ENCODE measurements around the gene SELENOK. TPM values are rescaled to one million over a fixed set of nuclear protein-coding genes. Genes with fewer than 3 reads are reported as not detected.

The SELENOK gene
- total RNA-seq, 1 experiment from 2014 or later, result 51.5 TPM

DNA sequence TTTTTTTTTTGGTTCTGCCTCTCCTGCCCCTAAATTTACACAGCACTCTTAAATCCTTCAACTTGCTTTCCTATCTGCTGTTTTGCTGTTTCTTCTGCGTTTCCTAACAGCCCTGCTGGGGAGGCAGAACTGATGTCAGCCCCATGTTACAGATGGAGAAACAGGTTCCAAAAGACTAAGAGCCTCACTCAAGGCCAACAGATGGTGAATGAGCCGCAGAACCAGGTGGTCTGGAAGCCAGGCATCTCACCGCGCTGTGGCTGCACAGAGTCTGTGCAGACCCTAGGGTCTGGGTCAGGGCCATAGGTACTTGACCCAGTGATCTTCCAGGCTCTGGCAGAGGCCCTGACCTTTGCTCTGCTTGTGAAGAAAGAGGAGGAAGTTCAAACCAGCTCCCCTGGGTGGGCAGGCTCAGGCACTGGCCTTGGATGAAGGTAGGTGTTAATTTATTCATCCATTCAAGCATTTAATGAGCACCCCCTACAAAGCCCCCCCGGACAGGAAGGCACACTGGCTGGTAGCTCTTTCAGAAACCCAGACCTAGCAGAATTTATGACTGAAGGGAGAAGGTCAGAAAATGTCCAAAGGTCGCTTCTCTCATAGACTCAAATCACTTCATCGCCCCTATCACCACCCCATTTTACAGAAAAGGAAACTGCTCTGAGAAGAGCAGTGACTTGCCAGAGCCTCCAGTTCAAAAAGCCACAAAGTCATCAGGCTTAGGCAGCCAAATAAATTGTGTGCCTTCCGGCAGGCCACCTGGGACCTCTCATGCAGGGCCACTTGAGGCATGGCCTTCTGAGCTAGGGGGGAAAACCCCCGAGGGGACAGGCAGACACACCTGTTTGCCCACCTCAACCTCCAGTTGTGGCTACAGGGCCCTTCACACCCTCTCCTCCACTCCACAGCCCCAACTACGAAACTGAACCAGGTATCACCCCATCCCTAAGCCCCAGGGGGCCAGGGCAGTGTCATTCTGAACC is 48.2 kb downstream of the SELENOK start:
- POLR2A ChIA-PET, result interaction anchor here (2.8 kb wide), 1 partner anchor 48 kb away, joined by 14 read pairs; the partner anchor contains the start of gene SELENOK
- CTCF ChIA-PET, result interaction anchor here (1.1 kb wide), 1 partner anchor 48 kb away, joined by 3 read pairs; the partner anchor contains the start of gene SELENOK
- peak overlapping the region; percentile 93 for H3K27ac Mint-ChIP-seq (ENCODE audit: unreplicated experiment)
- H3K4me3 Mint-ChIP-seq (ENCODE audit: unreplicated experiment), result peak overlapping the region; percentile 89
- DNase-seq, result no peak
- H3K27me3 Mint-ChIP-seq (ENCODE audit: insufficient read depth, unreplicated experiment), result no peaks in the 10 kb centered on the region
- peaks cover 23% of the 10 kb centered on the region for H3K36me3 Mint-ChIP-seq (ENCODE audit: insufficient read depth, unreplicated experiment)
- no peaks in the 10 kb centered on the region for H3K36me3 ChIP-seq (ENCODE audit: control insufficient read depth, insufficient read depth, low read length)
- no peak for TF ChIP-seq CTCF (IDR thresholded peaks at IDR 0.05; ENCODE audit: insufficient read depth in 1 of 2, low read depth in 1 of 2, low read length in 1 of 2, severe bottlenecking in 1 of 2, unreplicated experiment in 1 of 2)
- peaks cover 32% of the 10 kb centered on the region for H3K4me1 ChIP-seq
- H3K4me1 Mint-ChIP-seq (ENCODE audit: low read depth, unreplicated experiment), result peaks cover 11% of the 10 kb centered on the region
- H3K9me3 Mint-ChIP-seq (ENCODE audit: unreplicated experiment), result no peaks in the 10 kb centered on the region
- intact Hi-C loops (cut with micrococcal nuclease; ENCODE audit: unreplicated experiment), result loop anchor here (10.0 kb wide), 1 partner anchor 119 kb away; no protein-coding TSS in a partner anchor
- BruUV-seq (replicated peaks), result no TSS peak
- no peaks in the 10 kb centered on the region for H3K27me3 ChIP-seq (replicated peaks; ENCODE audit: control insufficient read depth, insufficient read depth, low read length)
- H3K9me3 ChIP-seq, result no peaks in the 10 kb centered on the region
- peak overlapping the region; percentile 81 for H3K4me3 ChIP-seq (ENCODE audit: low read depth, low read length)

DNA sequence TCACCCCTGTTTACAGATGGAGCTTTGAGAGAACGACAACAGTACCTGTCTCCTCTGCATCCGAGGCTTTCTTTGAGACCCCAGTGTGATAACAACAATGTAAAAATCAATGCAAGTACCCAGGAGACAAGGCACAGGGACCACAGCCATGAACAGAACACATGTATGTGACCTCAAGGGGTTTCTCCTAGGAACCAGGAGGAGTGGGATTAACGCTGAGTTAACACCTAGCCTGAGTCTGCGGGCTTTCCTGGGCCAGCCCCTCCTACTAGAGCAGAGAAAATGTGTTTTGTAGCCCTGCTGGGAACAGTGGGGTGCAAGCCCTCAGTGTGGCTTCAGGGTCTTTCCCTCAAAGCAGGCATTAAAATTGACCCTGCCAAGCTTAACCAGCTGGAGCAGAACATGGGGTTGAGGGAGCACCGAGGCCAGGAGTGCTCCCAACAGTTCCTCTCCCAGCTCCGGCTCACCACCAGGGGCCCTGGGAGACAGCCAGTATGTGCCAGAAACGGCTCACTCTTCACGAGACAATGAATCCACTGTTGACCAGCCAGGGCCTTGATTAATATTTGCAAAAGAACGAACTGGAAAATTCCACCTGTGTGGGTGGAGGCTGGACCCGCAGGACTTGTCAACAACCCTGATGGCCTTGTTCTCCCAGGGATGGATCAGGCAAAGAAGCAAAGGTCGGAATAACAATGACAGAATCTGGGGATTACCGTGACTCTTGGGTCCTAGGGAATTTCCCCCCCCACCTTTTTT is 49.0 kb downstream of the SELENOK start:
- Mint-ChIP-seq H3K27ac (ENCODE audit: unreplicated experiment) (peak overlapping the region; percentile 93), H3K4me1 (ENCODE audit: low read depth, unreplicated experiment) (peaks cover 10% of the 10 kb centered on the region), H3K4me3 (ENCODE audit: unreplicated experiment) (peak overlapping the region; percentile 89), H3K9me3 (ENCODE audit: unreplicated experiment) (no peaks in the 10 kb centered on the region), H3K36me3 (ENCODE audit: insufficient read depth, unreplicated experiment) (peaks cover 28% of the 10 kb centered on the region), H3K27me3 (ENCODE audit: insufficient read depth, unreplicated experiment) (no peaks in the 10 kb centered on the region)
- TF ChIP-seq CTCF (IDR thresholded peaks at IDR 0.05; ENCODE audit: insufficient read depth in 1 of 2, low read depth in 1 of 2, low read length in 1 of 2, severe bottlenecking in 1 of 2, unreplicated experiment in 1 of 2), result peak; percentile 23 to 83
- Histone ChIP-seq H3K36me3 (ENCODE audit: control insufficient read depth, insufficient read depth, low read length) (no peaks in the 10 kb centered on the region), H3K4me1 (peaks cover 32% of the 10 kb centered on the region), H3K9me3 (no peaks in the 10 kb centered on the region), H3K27me3 (replicated peaks; ENCODE audit: control insufficient read depth, insufficient read depth, low read length) (no peaks in the 10 kb centered on the region), H3K4me3 (ENCODE audit: low read depth, low read length) (no peak overlapping the region)
- POLR2A ChIA-PET, result no interaction called here
- intact Hi-C loops (cut with micrococcal nuclease; ENCODE audit: unreplicated experiment), result loop anchor here (10.0 kb wide), 1 partner anchor 118 kb away; no protein-coding TSS in a partner anchor
- no TSS peak for BruUV-seq (replicated peaks)
- peak; percentile 88 to 91 for DNase-seq
- CTCF ChIA-PET, result interaction anchor here (0.6 to 1.1 kb wide), 2 partner anchors 49 to 127 kb away, joined by 3 read pairs; partner anchors contain the start of gene SELENOK

- no peak overlapping the region for H3K4me3 ChIP-seq (ENCODE audit: low read depth, low read length)
- Mint-ChIP-seq H3K27ac (ENCODE audit: unreplicated experiment) (no peak overlapping the region), H3K36me3 (ENCODE audit: insufficient read depth, unreplicated experiment) (peaks cover 32% of the 10 kb centered on the region), H3K9me3 (ENCODE audit: unreplicated experiment) (no peaks in the 10 kb centered on the region), H3K4me3 (ENCODE audit: unreplicated experiment) (no peak overlapping the region), H3K4me1 (ENCODE audit: low read depth, unreplicated experiment) (peaks cover 10% of the 10 kb centered on the region), H3K27me3 (ENCODE audit: insufficient read depth, unreplicated experiment) (no peaks in the 10 kb centered on the region)
- H3K27me3 ChIP-seq (replicated peaks; ENCODE audit: control insufficient read depth, insufficient read depth, low read length), result no peaks in the 10 kb centered on the region
- CTCF ChIA-PET, result interaction anchor here (0.7 kb wide), 1 partner anchor 434 kb away, joined by 3 read pairs; no protein-coding TSS in a partner anchor
- POLR2A ChIA-PET, result no interaction called here
- TF ChIP-seq CTCF (IDR thresholded peaks at IDR 0.05; ENCODE audit: insufficient read depth in 1 of 2, low read depth in 1 of 2, low read length in 1 of 2, severe bottlenecking in 1 of 2, unreplicated experiment in 1 of 2), result peak; percentile 10 to 24
- 0 out of 2 replicates have a peak, but pooled peaks cover 1% of the 10 kb centered on the region for H3K36me3 ChIP-seq (ENCODE audit: control insufficient read depth, insufficient read depth, low read length)
- no peaks in the 10 kb centered on the region for H3K9me3 ChIP-seq
- no peak for DNase-seq
- H3K4me1 ChIP-seq, result peaks cover 32% of the 10 kb centered on the region
- no TSS peak for BruUV-seq (replicated peaks)
- intact Hi-C loops (cut with micrococcal nuclease; ENCODE audit: unreplicated experiment), result loop anchor here (10.0 kb wide), 1 partner anchor 116 kb away; no protein-coding TSS in a partner anchor
Measured at GRCh38 chr3:53841296-53841695, 50.4 kb downstream of the SELENOK start.
